ENCODE data around the gene FILIP1.

DNA sequence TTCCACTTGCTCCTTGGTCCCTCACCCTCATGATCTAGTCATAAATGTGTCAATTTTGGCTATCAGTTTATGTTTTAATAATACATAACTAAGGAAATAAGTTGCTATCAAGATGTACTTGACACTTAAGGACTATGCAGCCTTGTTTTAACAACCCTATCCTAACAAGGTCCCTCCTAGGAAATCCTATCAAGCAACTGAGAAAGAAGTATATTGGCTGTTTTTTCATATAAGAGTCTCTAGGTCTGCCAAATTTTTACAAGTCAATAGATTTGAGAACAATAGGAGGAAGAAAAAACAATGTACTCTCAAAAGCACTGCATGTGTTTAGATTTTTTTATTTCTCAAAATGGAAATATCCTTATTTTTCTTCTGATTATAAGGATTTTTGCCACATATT is 14.7 kb downstream of the FILIP1 start:
- TF ChIP-seq TAF1 (IDR thresholded peaks at IDR 0.05; ENCODE audit: borderline replicate concordance, insufficient read depth, low read length) (no peak), POLR2AphosphoS5 (IDR thresholded peaks at IDR 0.05; ENCODE audit: low read depth, low read length) (no peak), SIN3A (IDR thresholded peaks at IDR 0.05; ENCODE audit: borderline replicate concordance, insufficient read depth, low read length) (no peak)
- TF ChIP-seq, protein P1, sequence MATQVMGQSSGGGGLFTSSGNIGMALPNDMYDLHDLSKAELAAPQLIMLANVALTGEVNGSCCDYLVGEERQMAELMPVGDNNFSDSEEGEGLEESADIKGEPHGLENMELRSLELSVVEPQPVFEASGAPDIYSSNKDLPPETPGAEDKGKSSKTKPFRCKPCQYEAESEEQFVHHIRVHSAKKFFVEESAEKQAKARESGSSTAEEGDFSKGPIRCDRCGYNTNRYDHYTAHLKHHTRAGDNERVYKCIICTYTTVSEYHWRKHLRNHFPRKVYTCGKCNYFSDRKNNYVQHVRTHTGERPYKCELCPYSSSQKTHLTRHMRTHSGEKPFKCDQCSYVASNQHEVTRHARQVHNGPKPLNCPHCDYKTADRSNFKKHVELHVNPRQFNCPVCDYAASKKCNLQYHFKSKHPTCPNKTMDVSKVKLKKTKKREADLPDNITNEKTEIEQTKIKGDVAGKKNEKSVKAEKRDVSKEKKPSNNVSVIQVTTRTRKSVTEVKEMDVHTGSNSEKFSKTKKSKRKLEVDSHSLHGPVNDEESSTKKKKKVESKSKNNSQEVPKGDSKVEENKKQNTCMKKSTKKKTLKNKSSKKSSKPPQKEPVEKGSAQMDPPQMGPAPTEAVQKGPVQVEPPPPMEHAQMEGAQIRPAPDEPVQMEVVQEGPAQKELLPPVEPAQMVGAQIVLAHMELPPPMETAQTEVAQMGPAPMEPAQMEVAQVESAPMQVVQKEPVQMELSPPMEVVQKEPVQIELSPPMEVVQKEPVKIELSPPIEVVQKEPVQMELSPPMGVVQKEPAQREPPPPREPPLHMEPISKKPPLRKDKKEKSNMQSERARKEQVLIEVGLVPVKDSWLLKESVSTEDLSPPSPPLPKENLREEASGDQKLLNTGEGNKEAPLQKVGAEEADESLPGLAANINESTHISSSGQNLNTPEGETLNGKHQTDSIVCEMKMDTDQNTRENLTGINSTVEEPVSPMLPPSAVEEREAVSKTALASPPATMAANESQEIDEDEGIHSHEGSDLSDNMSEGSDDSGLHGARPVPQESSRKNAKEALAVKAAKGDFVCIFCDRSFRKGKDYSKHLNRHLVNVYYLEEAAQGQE (IDR thresholded peaks at IDR 0.05; ENCODE audit: insufficient read depth in 1 of 2, low read depth in 2 of 2, low read length in 2 of 2) = no peak

Data from PFSK-1 (cell line).